ENCODE results near the gene WNT11.

Gene WNT11

GRCh38 chr11:76170468-76170867, 35.8 kb downstream of the WNT11 start:
- no peak for DNase-seq

GRCh38 chr11:76169473-76169896, 36.8 kb downstream of the WNT11 start:
- DNase-seq: no peak

- no peak for DNase-seq
Observed at GRCh38 chr11:76167590-76167989, 38.7 kb downstream of the WNT11 start.

- no peak for DNase-seq
Observed at GRCh38 chr11:76166314-76166713, 40.0 kb downstream of the WNT11 start.

- DNase-seq: no peak
Observed at GRCh38 chr11:76164861-76165751, 41.2 kb downstream of the WNT11 start.

GRCh38 chr11:76164081-76164480, 42.2 kb downstream of the WNT11 start:
- no peak for DNase-seq

GRCh38 chr11:76163289-76163880, 42.9 kb downstream of the WNT11 start:
- DNase-seq: no peak

- DNase-seq: no peak
Observed at GRCh38 chr11:76162336-76163288, 43.7 kb downstream of the WNT11 start.

GRCh38 chr11:76161261-76161961, 44.9 kb downstream of the WNT11 start:
- peak; percentile 67 for DNase-seq

GRCh38 chr11:76160856-76161255, 45.4 kb downstream of the WNT11 start:
- DNase-seq: no peak

- peak; percentile 67 for DNase-seq
Observed at GRCh38 chr11:76159983-76160661, 46.2 kb downstream of the WNT11 start.

GRCh38 chr11:76159303-76159937, 46.9 kb downstream of the WNT11 start:
- no peak for DNase-seq

- DNase-seq: no peak
Observed at GRCh38 chr11:76158394-76159302, 47.7 kb downstream of the WNT11 start.

GRCh38 chr11:76157891-76158290, 48.4 kb downstream of the WNT11 start:
- DNase-seq: no peak

- DNase-seq: no peak
Observed at GRCh38 chr11:76156971-76157427, 49.3 kb downstream of the WNT11 start.

GRCh38 chr11:76155500-76156227, 50.6 kb downstream of the WNT11 start:
- DNase-seq: no peak

GRCh38 chr11:76153571-76153923, 52.8 kb downstream of the WNT11 start:
- DNase-seq: no peak

- DNase-seq: no peak
Observed at GRCh38 chr11:76152741-76153570, 53.3 kb downstream of the WNT11 start.
